Adrenal gland (tissue), 5 donors: ENCODE results near the gene SPOCK3.

Source experiments
- POLR2A ChIP-seq, 2 donors: fragments of 450-650 bp; IDR thresholded peaks; one replicate each; pipeline ENCODE4 v1.6.1; 2017; ENCODE audit warnings: antibody characterized with exemption in 2 of 2, mild to moderate bottlenecking in 2 of 2, moderate library complexity in 1 of 2
- TF ChIP-seq, protein P1 (sequence below), 6 experiments: fragments of 450-650 bp in 4 of 6; fragments of 200-600 bp in 2 of 6; sonication (generic) in 1 of 6; IDR thresholded peaks; 1 replicate in 5 of 6; 2 replicates in 1 of 6; pipeline versions ENCODE4 v1.5.1 to v1.8.0; 2016 to 2021; ENCODE audit warnings: antibody characterized with exemption in 6 of 6, mild to moderate bottlenecking in 2 of 6, moderate library complexity in 1 of 6
- donor health status: DM: no; HTN: no; CAD: no.

DNA sequence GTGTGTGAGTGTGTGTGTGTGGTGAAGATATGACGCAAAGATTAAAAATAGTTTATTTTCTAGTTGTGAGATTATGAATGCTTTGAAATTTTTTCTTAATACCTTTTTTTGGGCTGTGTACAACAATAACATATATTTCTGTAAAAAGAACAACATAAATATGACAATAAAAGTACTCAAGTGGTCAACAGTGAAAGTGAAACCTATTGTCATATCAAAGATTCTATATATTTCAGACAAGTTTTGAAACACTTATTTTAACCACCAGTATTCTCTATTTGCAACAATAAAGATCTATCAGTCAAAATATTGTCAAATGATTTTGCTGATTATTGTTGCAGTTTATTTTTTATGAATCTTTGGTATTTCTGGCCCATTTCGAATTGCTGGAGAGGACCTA is 98.0 kb downstream of the SPOCK3 start:
- TF ChIP-seq, protein P1, sequence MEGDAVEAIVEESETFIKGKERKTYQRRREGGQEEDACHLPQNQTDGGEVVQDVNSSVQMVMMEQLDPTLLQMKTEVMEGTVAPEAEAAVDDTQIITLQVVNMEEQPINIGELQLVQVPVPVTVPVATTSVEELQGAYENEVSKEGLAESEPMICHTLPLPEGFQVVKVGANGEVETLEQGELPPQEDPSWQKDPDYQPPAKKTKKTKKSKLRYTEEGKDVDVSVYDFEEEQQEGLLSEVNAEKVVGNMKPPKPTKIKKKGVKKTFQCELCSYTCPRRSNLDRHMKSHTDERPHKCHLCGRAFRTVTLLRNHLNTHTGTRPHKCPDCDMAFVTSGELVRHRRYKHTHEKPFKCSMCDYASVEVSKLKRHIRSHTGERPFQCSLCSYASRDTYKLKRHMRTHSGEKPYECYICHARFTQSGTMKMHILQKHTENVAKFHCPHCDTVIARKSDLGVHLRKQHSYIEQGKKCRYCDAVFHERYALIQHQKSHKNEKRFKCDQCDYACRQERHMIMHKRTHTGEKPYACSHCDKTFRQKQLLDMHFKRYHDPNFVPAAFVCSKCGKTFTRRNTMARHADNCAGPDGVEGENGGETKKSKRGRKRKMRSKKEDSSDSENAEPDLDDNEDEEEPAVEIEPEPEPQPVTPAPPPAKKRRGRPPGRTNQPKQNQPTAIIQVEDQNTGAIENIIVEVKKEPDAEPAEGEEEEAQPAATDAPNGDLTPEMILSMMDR (IDR thresholded peaks at IDR 0.05) = no peak
- TF ChIP-seq POLR2A (IDR thresholded peaks at IDR 0.05) = no peak
